ENCODE measurements around the gene FRMD4A. TPM values are rescaled to one million over a fixed set of nuclear protein-coding genes. Genes with fewer than 3 reads are reported as not detected.

The FRMD4A gene
- total RNA-seq, 2 experiments from 2014 or later, result 0.17 TPM; not detected in 1

GRCh38 chr10:14056610-14057332 is 274.0 kb downstream of the FRMD4A start:
- H3K4me2 ChIP-seq (ENCODE audit: low read length), result no peak overlapping the region

GRCh38 chr10:14052931-14053330 is 277.8 kb downstream of the FRMD4A start:
- Histone ChIP-seq H3K4me2 (ENCODE audit: low read length) (no peak overlapping the region), H4K20me1 (ENCODE audit: insufficient read depth, low read length) (no peaks in the 10 kb centered on the region), H3K4me3 (ENCODE audit: low read depth, low read length, poor library complexity, severe bottlenecking) (no peak overlapping the region), H3K4me1 (ENCODE audit: insufficient read depth, low read length, poor library complexity, severe bottlenecking) (no peaks in the 10 kb centered on the region), H3K9me3 (ENCODE audit: low read length) (no peaks in the 10 kb centered on the region), H3K9me2 (ENCODE audit: insufficient read depth, low read length) (no peaks in the 10 kb centered on the region), H2AFZ (ENCODE audit: low read length) (no peak overlapping the region), H3K36me3 (ENCODE audit: insufficient read depth, low read length) (no peaks in the 10 kb centered on the region), H3K27ac (ENCODE audit: low read depth, low read length, poor library complexity, severe bottlenecking) (no peak overlapping the region), H3K79me2 (ENCODE audit: insufficient read depth, low read depth, low read length) (no peaks in the 10 kb centered on the region)
- BruUV-seq (replicated peaks), result no TSS peak
- ChIA-PET CTCF (ENCODE audit: unreplicated experiment) (no interaction called here), POLR2A (interaction anchor here (0.5 kb wide), 1 partner anchor 372 kb away, joined by 3 read pairs; no protein-coding TSS in a partner anchor)
- TF ChIP-seq EZH2phosphoT487 (IDR thresholded peaks at IDR 0.05; ENCODE audit: borderline replicate concordance, low read depth, low read length) (no peak), CTCF (conservative IDR thresholded peaks at IDR 0.05; ENCODE audit: low read length) (no peak)
- DNase-seq (ENCODE audit: low spot score), result no peak
- intact Hi-C loops (cut with micrococcal nuclease; ENCODE audit: unreplicated experiment), result no loop called here

More at GRCh38 chr10:14056610-14057332, 274.0 kb downstream of the FRMD4A start:
- no peak for DNase-seq (ENCODE audit: low spot score)
- no peak overlapping the region for H2AFZ ChIP-seq (ENCODE audit: low read length)
- no peak overlapping the region for H3K4me3 ChIP-seq (ENCODE audit: low read depth, low read length, poor library complexity, severe bottlenecking)
- intact Hi-C loops (cut with micrococcal nuclease; ENCODE audit: unreplicated experiment), result no loop called here
- CTCF ChIA-PET (ENCODE audit: unreplicated experiment), result no interaction called here
- H3K4me1 ChIP-seq (ENCODE audit: insufficient read depth, low read length, poor library complexity, severe bottlenecking), result no peaks in the 10 kb centered on the region
- no peaks in the 10 kb centered on the region for H3K9me3 ChIP-seq (ENCODE audit: low read length)
- H4K20me1 ChIP-seq (ENCODE audit: insufficient read depth, low read length), result no peaks in the 10 kb centered on the region
- TF ChIP-seq CTCF (conservative IDR thresholded peaks at IDR 0.05; ENCODE audit: low read length), result no peak
- TF ChIP-seq EZH2phosphoT487 (IDR thresholded peaks at IDR 0.05; ENCODE audit: borderline replicate concordance, low read depth, low read length), result no peak
- H3K36me3 ChIP-seq (ENCODE audit: insufficient read depth, low read length), result no peaks in the 10 kb centered on the region
- H3K27ac ChIP-seq (ENCODE audit: low read depth, low read length, poor library complexity, severe bottlenecking), result no peak overlapping the region
- H3K9me2 ChIP-seq (ENCODE audit: insufficient read depth, low read length), result no peaks in the 10 kb centered on the region
- BruUV-seq (replicated peaks), result no TSS peak
- POLR2A ChIA-PET, result no interaction called here
- H3K79me2 ChIP-seq (ENCODE audit: insufficient read depth, low read depth, low read length), result no peaks in the 10 kb centered on the region

- no peaks in the 10 kb centered on the region for H3K9me2 ChIP-seq (ENCODE audit: insufficient read depth, low read length)
- TF ChIP-seq EZH2phosphoT487 (IDR thresholded peaks at IDR 0.05; ENCODE audit: borderline replicate concordance, low read depth, low read length), result no peak
- no peak for TF ChIP-seq CTCF (conservative IDR thresholded peaks at IDR 0.05; ENCODE audit: low read length)
- DNase-seq (ENCODE audit: low spot score), result no peak
- CTCF ChIA-PET (ENCODE audit: unreplicated experiment), result no interaction called here
- POLR2A ChIA-PET, result no interaction called here
- intact Hi-C loops (cut with micrococcal nuclease; ENCODE audit: unreplicated experiment), result no loop called here
- no peak overlapping the region for H3K27ac ChIP-seq (ENCODE audit: low read depth, low read length, poor library complexity, severe bottlenecking)
- H3K9me3 ChIP-seq (ENCODE audit: low read length), result no peaks in the 10 kb centered on the region
- H3K79me2 ChIP-seq (ENCODE audit: insufficient read depth, low read depth, low read length), result no peaks in the 10 kb centered on the region
- no peaks in the 10 kb centered on the region for H3K36me3 ChIP-seq (ENCODE audit: insufficient read depth, low read length)
- no peak overlapping the region for H2AFZ ChIP-seq (ENCODE audit: low read length)
- H4K20me1 ChIP-seq (ENCODE audit: insufficient read depth, low read length), result no peaks in the 10 kb centered on the region
- no peak overlapping the region for H3K4me3 ChIP-seq (ENCODE audit: low read depth, low read length, poor library complexity, severe bottlenecking)
- H3K4me2 ChIP-seq (ENCODE audit: low read length), result no peak overlapping the region
- BruUV-seq (replicated peaks), result no TSS peak
- H3K4me1 ChIP-seq (ENCODE audit: insufficient read depth, low read length, poor library complexity, severe bottlenecking), result no peaks in the 10 kb centered on the region
Observed at GRCh38 chr10:14050598-14050997, 280.1 kb downstream of the FRMD4A start.
